Loucy (cell line): ENCODE measurements around the gene LDHA.
A peak's percentile ranks its signal among the peaks of the same experiment; 100 is the strongest.

Experiments
- H2AFZ ChIP-seq: fragments of 200-600 bp; sonication (generic); 2 replicates; pipeline ENCODE4 v1.6.0; 2016; ENCODE audit warnings: antibody characterized with exemption, mild to moderate bottlenecking, low read length, moderate library complexity
- H3F3A ChIP-seq: fragments of 200-600 bp; 2 replicates; pipeline ENCODE4 v1.6.0; 2016; ENCODE audit warnings: antibody characterized with exemption, low read depth, mild to moderate bottlenecking
- H3K27me3 ChIP-seq: fragments of 200-600 bp; sonication (generic); 2 replicates; pipeline ENCODE4 v1.6.1; 2014; ENCODE audit warnings: low read length, mild to moderate bottlenecking; ENCODE audit not compliant: insufficient read depth, poor library complexity, severe bottlenecking
- H3K36me3 ChIP-seq: fragments of 200-600 bp; sonication (generic); 2 replicates; pipeline ENCODE4 v1.6.1; 2016; ENCODE audit warnings: low read length; ENCODE audit not compliant: insufficient read depth
- H3K4me1 ChIP-seq: fragments of 200-600 bp; sonication (generic); 2 replicates; pipeline ENCODE4 v1.5.1; 2014; ENCODE audit warnings: low read length, mild to moderate bottlenecking; ENCODE audit not compliant: insufficient read depth, poor library complexity, severe bottlenecking
- H3K4me2 ChIP-seq: fragments of 200-600 bp; sonication (generic); 2 replicates; pipeline ENCODE4 v1.6.0; 2014; ENCODE audit warnings: antibody characterized with exemption, low read length, low read depth, mild to moderate bottlenecking; ENCODE audit not compliant: poor library complexity, severe bottlenecking
- H3K4me3 ChIP-seq: fragments of 200-600 bp; sonication (generic); 2 replicates; pipeline ENCODE4 v1.5.1; 2014; ENCODE audit warnings: low read length, mild to moderate bottlenecking, mixed read lengths; ENCODE audit not compliant: poor library complexity, severe bottlenecking
- H3K79me2 ChIP-seq: fragments of 200-600 bp; sonication (generic); 2 replicates; pipeline ENCODE4 v1.6.1; 2014; ENCODE audit warnings: low read length; ENCODE audit not compliant: insufficient read depth
- H3K9ac ChIP-seq: fragments of 200-600 bp; sonication (generic); 2 replicates; pipeline ENCODE4 v1.6.0; 2014; ENCODE audit warnings: mild to moderate bottlenecking, low read depth, low read length, moderate library complexity; ENCODE audit not compliant: poor library complexity, severe bottlenecking
- H3K9me2 ChIP-seq: fragments of 200-600 bp; sonication (generic); replicated peaks from 2 replicates; pipeline ENCODE4 v1.6.1; 2016; ENCODE audit warnings: low read depth, low read length, mixed read lengths
- H3K9me3 ChIP-seq: fragments of 200-600 bp; sonication (generic); 2 replicates; pipeline ENCODE4 v1.6.1; 2014; ENCODE audit warnings: mild to moderate bottlenecking, antibody characterized with exemption, low read length, low read depth; ENCODE audit not compliant: insufficient read depth
- H4K20me1 ChIP-seq: fragments of 200-600 bp; sonication (generic); 2 replicates; pipeline ENCODE4 v1.6.0; 2014; ENCODE audit warnings: antibody characterized with exemption, low read length, mild to moderate bottlenecking; ENCODE audit not compliant: insufficient read depth, poor library complexity, severe bottlenecking
- EZH2phosphoT487 ChIP-seq: fragments of 200-600 bp; IDR thresholded peaks from 2 replicates; pipeline ENCODE4 v1.6.1; 2018; ENCODE audit warnings: antibody characterized with exemption, mild to moderate bottlenecking, moderate library complexity, borderline replicate concordance
- TF ChIP-seq, protein P1 (sequence below): fragments of 200-600 bp; sonication (generic); conservative IDR thresholded peaks from 2 replicates; pipeline ENCODE4 v1.5.1; 2014; ENCODE audit warnings: mild to moderate bottlenecking, antibody characterized with exemption, low read length

LDHA gene

GRCh38 chr11:18394275-18394927 lies at the start of gene LDHA:
TSS of gene LDHA (plus strand) at chr11:18394563. CDS start at chr11:18396843, 2,280 bp downstream.
- peaks cover 13% of the 10 kb centered on the region for H3K27me3 ChIP-seq
- peaks cover 43% of the 10 kb centered on the region for H3K4me1 ChIP-seq
- peaks cover 35% of the 10 kb centered on the region for H3K36me3 ChIP-seq
- peak within 1 kb of the TSS; percentile 94 for H3K4me3 ChIP-seq
- peaks cover 63% of the 10 kb centered on the region for H3K79me2 ChIP-seq
- no peaks in the 10 kb centered on the region for H3K9me2 ChIP-seq
- H3F3A ChIP-seq, result peaks cover 5% of the 10 kb centered on the region; the same call in 1 of the 2 replicates
- H3K9ac ChIP-seq, result peak within 1 kb of the TSS; percentile 100
- peak within 1 kb of the TSS; percentile 88 for H3K4me2 ChIP-seq
- TF ChIP-seq, protein P1, sequence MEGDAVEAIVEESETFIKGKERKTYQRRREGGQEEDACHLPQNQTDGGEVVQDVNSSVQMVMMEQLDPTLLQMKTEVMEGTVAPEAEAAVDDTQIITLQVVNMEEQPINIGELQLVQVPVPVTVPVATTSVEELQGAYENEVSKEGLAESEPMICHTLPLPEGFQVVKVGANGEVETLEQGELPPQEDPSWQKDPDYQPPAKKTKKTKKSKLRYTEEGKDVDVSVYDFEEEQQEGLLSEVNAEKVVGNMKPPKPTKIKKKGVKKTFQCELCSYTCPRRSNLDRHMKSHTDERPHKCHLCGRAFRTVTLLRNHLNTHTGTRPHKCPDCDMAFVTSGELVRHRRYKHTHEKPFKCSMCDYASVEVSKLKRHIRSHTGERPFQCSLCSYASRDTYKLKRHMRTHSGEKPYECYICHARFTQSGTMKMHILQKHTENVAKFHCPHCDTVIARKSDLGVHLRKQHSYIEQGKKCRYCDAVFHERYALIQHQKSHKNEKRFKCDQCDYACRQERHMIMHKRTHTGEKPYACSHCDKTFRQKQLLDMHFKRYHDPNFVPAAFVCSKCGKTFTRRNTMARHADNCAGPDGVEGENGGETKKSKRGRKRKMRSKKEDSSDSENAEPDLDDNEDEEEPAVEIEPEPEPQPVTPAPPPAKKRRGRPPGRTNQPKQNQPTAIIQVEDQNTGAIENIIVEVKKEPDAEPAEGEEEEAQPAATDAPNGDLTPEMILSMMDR, result no peak
- TF ChIP-seq EZH2phosphoT487, result no peak
- H2AFZ ChIP-seq, result peak within 1 kb of the TSS; percentile 65
- H3K9me3 ChIP-seq, result no peaks in the 10 kb centered on the region
- peaks cover 46% of the 10 kb centered on the region for H4K20me1 ChIP-seq

GRCh38 chr11:18347471-18348125 lies 46.8 kb upstream of the LDHA start:
- no peaks in the 10 kb centered on the region for H3K9me2 ChIP-seq
- H3K79me2 ChIP-seq, result no peaks in the 10 kb centered on the region
- H3K9me3 ChIP-seq, result no peaks in the 10 kb centered on the region
- H3K4me1 ChIP-seq, result no peaks in the 10 kb centered on the region
- H3K4me3 ChIP-seq, result no peak overlapping the region
- H3K36me3 ChIP-seq, result peaks cover 27% of the 10 kb centered on the region; the same call in 1 of the 2 replicates
- no peak overlapping the region for H2AFZ ChIP-seq
- no peak for TF ChIP-seq EZH2phosphoT487
- TF ChIP-seq, protein P1, result no peak
- no peaks in the 10 kb centered on the region for H4K20me1 ChIP-seq
- no peak overlapping the region for H3K4me2 ChIP-seq
- no peak overlapping the region for H3K9ac ChIP-seq
- no peaks in the 10 kb centered on the region for H3F3A ChIP-seq
- H3K27me3 ChIP-seq, result no peaks in the 10 kb centered on the region

- Histone ChIP-seq H3K9me3 (no peaks in the 10 kb centered on the region), H3K4me2 (no peak overlapping the region), H4K20me1 (no peaks in the 10 kb centered on the region), H3F3A (no peaks in the 10 kb centered on the region), H3K4me3 (no peak overlapping the region), H3K36me3 (peaks cover 12% of the 10 kb centered on the region; the same call in 1 of the 2 replicates), H2AFZ (no peak overlapping the region), H3K27me3 (no peaks in the 10 kb centered on the region), H3K9me2 (no peaks in the 10 kb centered on the region), H3K9ac (no peak overlapping the region), H3K4me1 (peaks cover 2% of the 10 kb centered on the region), H3K79me2 (no peaks in the 10 kb centered on the region)
- no peak for TF ChIP-seq EZH2phosphoT487
These were observed 41.8 kb upstream of the LDHA start for GRCh38 chr11:18352581-18352980.
